NT2/D1 (cell line): Measurements from ENCODE around the gene LIMK1.
"Not testable (repeated sequence)": the region's sequence is repeated elsewhere in the genome, so short reads cannot be mapped to it uniquely, and the experiment has no call there.

ENCODE experiments used
- SUZ12 ChIP-seq: IDR thresholded peaks from 2 replicates; pipeline ENCODE4 v1.6.1; 2011; ENCODE audit not compliant: insufficient read length, insufficient read depth; ENCODE audit errors: extremely low read depth
- YY1 ChIP-seq: IDR thresholded peaks from 2 replicates; pipeline ENCODE4 v1.6.1; 2011; ENCODE audit not compliant: insufficient read length, insufficient read depth
- ZNF274 ChIP-seq: IDR thresholded peaks from 2 replicates; pipeline ENCODE4 v1.6.1; 2011; ENCODE audit warnings: mild to moderate bottlenecking, low read depth, low read length

- not testable (repeated sequence) for TF ChIP-seq ZNF274, SUZ12, YY1
Observed at GRCh38 chr7:74123892-74124291, 40.3 kb downstream of the LIMK1 start.
